GM12801 (cell line): ENCODE measurements around the gene PPAN.

Experiments used
- CTCF ChIP-seq: IDR thresholded peaks from one replicate; pipeline ENCODE4 v1.5.1; 2011; ENCODE audit warnings: control low read depth; ENCODE audit not compliant: insufficient read length; ENCODE audit errors: extremely low read depth

Gene PPAN

GRCh38 chr19:10107254-10107653, 1.1 kb downstream of the PPAN start:
- no peak for TF ChIP-seq CTCF

DNA sequence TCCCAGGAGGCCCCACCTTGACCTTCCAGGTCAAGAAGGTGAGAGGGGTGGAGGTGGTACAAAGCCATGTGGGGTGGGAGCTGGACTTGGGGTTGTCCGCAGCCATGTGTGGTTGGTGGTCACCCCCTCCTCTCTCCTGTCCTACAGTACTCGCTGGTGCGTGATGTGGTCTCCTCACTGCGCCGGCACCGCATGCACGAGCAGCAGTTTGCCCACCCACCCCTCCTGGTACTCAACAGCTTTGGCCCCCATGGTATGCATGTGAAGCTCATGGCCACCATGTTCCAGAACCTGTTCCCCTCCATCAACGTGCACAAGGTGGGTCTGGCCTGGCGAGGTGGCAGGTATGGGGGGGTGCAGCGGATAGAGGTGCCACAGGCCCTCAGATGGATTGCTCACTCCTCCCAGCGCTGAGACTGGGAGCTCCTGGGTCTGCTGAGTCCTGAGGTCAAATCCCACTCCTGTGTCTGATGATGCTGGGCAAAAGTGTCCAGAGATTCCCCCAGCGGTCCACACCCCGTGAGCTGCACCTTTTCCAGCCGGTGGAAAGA, 1.7 kb downstream of the PPAN start:
- TF ChIP-seq CTCF: no peak

DNA sequence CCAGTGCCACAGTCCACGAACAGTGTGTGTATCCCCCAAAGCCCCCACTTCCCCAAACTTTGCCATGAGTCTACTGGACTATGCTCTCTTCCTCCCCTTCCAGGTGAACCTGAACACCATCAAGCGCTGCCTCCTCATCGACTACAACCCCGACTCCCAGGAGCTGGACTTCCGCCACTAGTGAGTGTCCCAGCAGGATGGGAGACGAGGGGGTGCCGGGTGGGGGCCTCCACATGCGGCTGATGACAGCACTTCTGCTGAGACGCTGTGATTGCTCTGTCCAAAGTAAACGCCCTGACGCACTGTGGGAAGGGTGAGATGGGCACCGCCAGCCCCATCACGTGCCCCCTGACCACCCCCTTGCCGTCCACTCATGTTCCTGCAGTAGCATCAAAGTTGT, 3.4 kb downstream of the PPAN start:
- no peak for TF ChIP-seq CTCF

DNA sequence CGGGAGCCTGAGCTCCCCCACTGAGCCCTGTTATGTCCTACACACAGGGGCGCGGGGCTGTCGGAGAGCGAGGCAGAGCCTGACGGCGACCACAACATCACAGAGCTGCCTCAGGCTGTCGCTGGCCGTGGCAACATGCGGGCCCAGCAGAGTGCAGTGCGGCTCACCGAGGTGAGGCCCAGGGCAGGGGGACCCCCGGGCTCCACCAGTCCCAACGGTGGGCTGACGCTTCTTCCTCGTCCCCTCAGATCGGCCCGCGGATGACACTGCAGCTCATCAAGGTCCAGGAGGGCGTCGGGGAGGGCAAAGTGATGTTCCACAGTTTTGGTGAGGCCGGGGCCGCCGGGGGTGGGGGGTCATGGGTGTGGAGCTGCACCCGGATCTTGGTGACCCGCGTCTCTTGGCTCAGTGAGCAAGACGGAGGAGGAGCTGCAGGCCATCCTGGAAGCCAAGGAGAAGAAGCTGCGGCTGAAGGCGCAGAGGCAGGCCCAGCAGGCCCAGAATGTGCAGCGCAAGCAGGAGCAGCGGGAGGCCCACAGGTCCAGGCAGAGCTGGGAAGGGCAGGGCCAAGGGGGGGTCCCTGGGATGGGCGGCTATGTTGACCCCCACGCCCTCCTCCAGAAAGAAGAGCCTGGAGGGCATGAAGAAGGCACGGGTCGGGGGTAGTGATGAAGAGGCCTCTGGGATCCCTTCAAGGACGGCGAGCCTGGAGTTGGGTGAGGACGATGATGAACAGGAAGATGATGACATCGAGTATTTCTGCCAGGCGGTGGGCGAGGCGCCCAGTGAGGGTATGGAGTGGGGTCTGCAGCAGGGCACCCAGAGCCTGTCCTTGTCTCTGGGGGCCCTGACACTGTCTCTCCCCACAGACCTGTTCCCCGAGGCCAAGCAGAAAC, 4.2 kb downstream of the PPAN start:
- no peak for TF ChIP-seq CTCF

DNA sequence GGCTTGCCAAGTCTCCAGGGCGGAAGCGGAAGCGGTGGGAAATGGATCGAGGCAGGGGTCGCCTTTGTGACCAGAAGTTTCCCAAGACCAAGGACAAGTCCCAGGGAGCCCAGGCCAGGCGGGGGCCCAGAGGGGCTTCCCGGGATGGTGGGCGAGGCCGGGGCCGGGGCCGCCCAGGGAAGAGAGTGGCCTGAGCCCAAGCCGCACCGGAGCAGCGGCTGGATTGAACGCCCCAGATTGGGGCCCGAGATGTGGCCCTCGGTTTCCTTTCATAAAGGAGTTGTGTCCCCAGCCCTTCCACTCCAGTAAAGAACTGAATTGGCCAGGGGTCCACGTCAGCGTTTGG, 4.8 kb downstream of the PPAN start:
- TF ChIP-seq CTCF: no peak

- no peak for TF ChIP-seq CTCF
Observed at GRCh38 chr19:10111405-10111811, 5.2 kb downstream of the PPAN start, which contains the start of gene P2RY11. TSS of gene P2RY11 (plus strand) at chr19:10111693. CDS start at chr19:10111722, 29 bp downstream.

- TF ChIP-seq CTCF: no peak
Observed at GRCh38 chr19:10112037-10112761, 6.0 kb downstream of the PPAN start.
